Measurements from ENCODE around the gene COL4A4.

Gene COL4A4

DNA sequence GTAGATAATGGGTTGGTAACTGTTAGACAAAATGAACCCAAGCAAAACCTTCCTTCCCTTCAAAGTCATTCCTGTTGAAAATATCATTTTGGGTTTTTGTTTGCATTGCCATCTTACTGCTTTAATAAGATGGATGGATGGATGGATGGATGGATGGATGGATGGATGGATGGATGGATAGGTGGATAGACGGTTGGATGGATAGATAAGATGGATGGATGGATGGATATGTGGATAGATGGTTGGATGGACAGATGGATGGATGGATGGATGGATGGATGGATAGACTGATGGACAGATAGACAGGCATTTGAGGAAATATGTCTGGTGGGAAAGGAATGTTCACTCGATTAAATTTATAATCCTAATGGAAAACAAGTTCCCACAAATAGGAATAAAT is 133.2 kb downstream of the COL4A4 start:
- no peaks in the 10 kb centered on the region for H3K9me3 ChIP-seq (ENCODE audit: low read length)
- H3K27me3 ChIP-seq (ENCODE audit: insufficient read depth, low read length), result no peaks in the 10 kb centered on the region
- peaks cover 4% of the 10 kb centered on the region for H3K4me1 ChIP-seq (ENCODE audit: insufficient read depth, low read length)
- H3K4me3 ChIP-seq (ENCODE audit: low read length), result no peak overlapping the region
- H3K36me3 ChIP-seq (ENCODE audit: insufficient read depth, low read length), result no peaks in the 10 kb centered on the region
- no peak overlapping the region for H2AFZ ChIP-seq (ENCODE audit: low read depth, low read length)

DNA sequence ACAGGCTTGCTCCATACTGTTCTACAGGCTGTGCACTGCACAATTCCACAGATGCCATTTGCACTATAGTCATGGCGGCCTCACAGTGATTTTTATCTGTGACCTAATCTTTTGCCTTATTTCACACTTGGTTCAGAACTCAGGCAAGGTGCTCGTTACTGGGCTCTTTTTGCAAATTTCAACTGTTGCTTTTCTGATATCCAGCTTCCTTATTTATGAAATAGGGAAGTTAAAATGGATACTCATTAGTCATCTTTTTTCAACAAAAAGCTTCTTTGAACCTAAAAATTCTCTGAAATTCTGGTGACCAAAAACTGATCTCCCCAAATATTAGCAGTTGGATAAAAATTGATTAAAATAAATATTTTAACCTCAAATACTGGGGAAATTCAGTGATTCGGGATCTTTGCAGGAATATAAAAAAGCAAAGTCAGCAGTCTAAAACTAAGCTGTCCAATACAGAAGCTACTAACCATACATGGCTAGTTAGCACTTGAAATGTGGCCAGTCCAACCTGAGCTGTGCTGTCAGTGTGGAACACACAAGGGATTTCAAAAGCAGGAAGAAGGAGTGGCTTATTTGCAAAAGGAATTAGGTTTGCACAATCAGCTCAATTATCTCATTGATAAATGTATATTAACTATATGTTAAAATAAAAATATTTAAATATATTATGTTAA is 134.4 kb downstream of the COL4A4 start:
- Histone ChIP-seq H3K36me3 (ENCODE audit: insufficient read depth, low read length) (no peaks in the 10 kb centered on the region), H3K4me1 (ENCODE audit: insufficient read depth, low read length) (no peaks in the 10 kb centered on the region), H3K9me3 (ENCODE audit: low read length) (no peaks in the 10 kb centered on the region), H3K27me3 (ENCODE audit: insufficient read depth, low read length) (no peaks in the 10 kb centered on the region), H2AFZ (ENCODE audit: low read depth, low read length) (no peak overlapping the region), H3K4me3 (ENCODE audit: low read length) (no peak overlapping the region)

DNA sequence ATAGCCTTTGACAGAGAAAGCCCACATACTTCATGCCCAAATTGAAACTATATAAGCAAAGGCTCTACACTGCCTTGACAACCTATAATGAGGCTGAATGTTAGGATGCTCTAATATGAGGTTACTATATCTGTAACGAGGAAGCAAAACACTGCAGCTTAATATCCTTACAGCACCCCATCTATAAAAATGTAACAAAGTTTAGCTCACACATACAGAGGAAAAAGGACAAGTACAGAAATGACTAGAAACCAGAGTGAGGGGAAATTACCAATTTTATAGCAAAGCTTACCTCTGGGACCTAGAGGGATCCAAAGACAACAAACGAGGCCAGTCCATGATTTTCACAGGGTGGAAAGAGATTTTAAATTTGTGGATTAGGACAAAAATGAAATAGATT is 138.5 kb downstream of the COL4A4 start:
- Histone ChIP-seq H3K27me3 (ENCODE audit: insufficient read depth, low read length) (no peaks in the 10 kb centered on the region), H3K4me3 (ENCODE audit: low read length) (no peak overlapping the region), H3K9me3 (ENCODE audit: low read length) (no peaks in the 10 kb centered on the region), H3K4me1 (ENCODE audit: insufficient read depth, low read length) (no peaks in the 10 kb centered on the region), H3K36me3 (ENCODE audit: insufficient read depth, low read length) (no peaks in the 10 kb centered on the region), H2AFZ (ENCODE audit: low read depth, low read length) (no peak overlapping the region)

DNA sequence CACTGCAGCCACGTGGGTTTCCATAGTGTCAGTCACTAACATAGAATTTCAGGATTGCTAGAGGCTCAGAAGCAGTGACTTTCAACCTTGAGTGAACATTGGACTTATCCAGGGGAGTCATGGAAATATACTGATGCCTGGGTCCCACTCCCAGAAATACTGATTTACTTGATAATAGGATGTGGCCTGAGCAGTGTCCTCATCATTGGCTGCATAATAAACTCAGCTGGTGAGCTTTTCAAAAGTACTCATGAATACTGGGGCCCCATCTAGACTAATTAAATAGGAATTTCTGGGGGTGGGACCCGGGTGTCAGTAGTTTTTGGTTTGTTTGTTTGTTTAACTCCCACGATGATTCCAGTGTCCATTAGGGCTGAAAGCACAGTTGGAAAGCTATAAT is 141.4 kb downstream of the COL4A4 start:
- no peaks in the 10 kb centered on the region for H3K9me3 ChIP-seq (ENCODE audit: low read length)
- no peak overlapping the region for H3K4me3 ChIP-seq (ENCODE audit: low read length)
- H3K27me3 ChIP-seq (ENCODE audit: insufficient read depth, low read length), result no peaks in the 10 kb centered on the region
- no peaks in the 10 kb centered on the region for H3K4me1 ChIP-seq (ENCODE audit: insufficient read depth, low read length)
- H2AFZ ChIP-seq (ENCODE audit: low read depth, low read length), result no peak overlapping the region
- H3K36me3 ChIP-seq (ENCODE audit: insufficient read depth, low read length), result no peaks in the 10 kb centered on the region

DNA sequence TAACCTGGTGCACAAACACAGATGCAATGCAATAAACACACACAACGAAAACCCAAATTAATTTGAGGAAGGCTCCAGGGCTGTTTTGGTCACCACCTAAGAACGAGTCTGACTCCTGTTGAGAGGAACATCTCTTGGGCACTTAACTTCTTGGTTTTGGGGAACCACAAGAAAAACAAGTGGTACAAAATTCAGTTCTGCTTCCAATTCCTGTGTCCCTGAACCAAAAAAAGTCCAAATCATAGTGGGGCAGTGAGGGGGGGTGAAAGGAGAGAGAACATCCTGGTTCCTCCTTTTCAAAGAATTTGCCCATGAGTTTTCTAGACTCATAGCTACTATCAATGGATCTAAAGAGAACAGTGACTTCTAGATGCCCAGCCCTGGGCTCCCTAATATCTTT is 143.6 kb downstream of the COL4A4 start:
- Histone ChIP-seq H3K9me3 (ENCODE audit: low read length) (no peaks in the 10 kb centered on the region), H3K36me3 (ENCODE audit: insufficient read depth, low read length) (no peaks in the 10 kb centered on the region), H2AFZ (ENCODE audit: low read depth, low read length) (no peak overlapping the region), H3K27me3 (ENCODE audit: insufficient read depth, low read length) (no peaks in the 10 kb centered on the region), H3K4me1 (ENCODE audit: insufficient read depth, low read length) (no peaks in the 10 kb centered on the region), H3K4me3 (ENCODE audit: low read length) (no peak overlapping the region)

DNA sequence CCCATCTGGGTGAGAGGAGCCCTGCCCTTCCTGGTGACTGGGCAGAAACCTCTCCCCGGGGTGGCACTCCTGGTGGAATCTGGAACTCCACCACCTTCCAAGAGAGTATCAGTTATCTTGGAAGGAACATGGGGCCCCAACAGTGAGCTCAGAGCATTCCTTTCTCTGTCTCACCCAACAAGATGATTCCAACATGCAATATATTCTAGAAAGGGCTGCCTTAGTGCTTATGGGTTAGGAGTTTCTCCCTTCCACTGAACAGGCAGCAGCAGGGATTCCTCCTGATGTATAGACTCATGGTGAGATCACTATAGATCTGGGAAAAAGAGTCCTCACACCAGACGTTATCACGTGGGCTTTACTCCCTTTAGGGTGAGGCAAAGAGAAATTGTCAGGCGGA is 147.1 kb downstream of the COL4A4 start:
- Histone ChIP-seq H2AFZ (ENCODE audit: low read depth, low read length) (no peak overlapping the region), H3K36me3 (ENCODE audit: insufficient read depth, low read length) (no peaks in the 10 kb centered on the region), H3K9me3 (ENCODE audit: low read length) (no peaks in the 10 kb centered on the region), H3K4me1 (ENCODE audit: insufficient read depth, low read length) (no peaks in the 10 kb centered on the region), H3K4me3 (ENCODE audit: low read length) (no peak overlapping the region), H3K27me3 (ENCODE audit: insufficient read depth, low read length) (no peaks in the 10 kb centered on the region)

DNA sequence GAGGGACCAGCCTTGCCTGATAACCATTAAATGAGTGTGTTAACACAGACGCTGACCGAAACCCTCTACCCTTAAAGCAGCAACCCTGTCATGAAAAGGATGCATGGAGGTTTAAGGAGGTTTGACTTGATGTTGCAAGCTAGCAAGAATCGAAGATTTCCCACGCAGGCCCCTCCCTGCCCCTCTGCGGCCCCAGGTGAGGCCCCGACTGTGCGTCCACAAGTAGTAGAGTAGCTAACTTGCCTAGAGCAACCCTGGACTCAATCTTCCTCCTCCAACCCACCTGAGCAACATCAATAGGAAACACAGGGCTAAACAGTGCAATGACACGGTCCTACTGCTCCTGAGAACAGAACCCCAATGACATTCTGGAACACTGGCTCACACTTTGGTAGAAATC is 150.1 kb downstream of the COL4A4 start:
- no peaks in the 10 kb centered on the region for H3K27me3 ChIP-seq (ENCODE audit: insufficient read depth, low read length)
- no peaks in the 10 kb centered on the region for H3K9me3 ChIP-seq (ENCODE audit: low read length)
- no peak overlapping the region for H3K4me3 ChIP-seq (ENCODE audit: low read length)
- no peak overlapping the region for H2AFZ ChIP-seq (ENCODE audit: low read depth, low read length)
- H3K4me1 ChIP-seq (ENCODE audit: insufficient read depth, low read length), result no peaks in the 10 kb centered on the region
- H3K36me3 ChIP-seq (ENCODE audit: insufficient read depth, low read length), result no peaks in the 10 kb centered on the region

DNA sequence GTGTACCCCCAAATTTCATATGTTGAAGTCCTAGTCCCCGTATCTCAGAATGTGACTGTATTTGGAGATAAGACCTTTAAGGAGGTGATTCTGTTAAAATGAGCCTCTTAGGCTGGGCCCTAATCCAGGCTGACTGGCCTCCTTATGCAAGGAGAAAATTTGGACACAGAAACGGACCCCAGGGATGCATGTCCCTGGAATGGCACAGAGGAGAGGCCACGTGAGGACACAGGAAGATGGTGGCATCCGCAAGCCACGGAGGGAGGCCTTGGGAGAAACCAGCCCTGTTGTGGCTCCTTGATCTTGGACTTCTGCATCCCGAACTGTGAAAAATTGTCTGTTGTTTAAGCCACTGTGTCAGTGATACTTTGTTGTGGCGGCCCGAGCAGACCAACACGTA is 150.7 kb downstream of the COL4A4 start:
- no peak overlapping the region for H3K4me3 ChIP-seq (ENCODE audit: low read length)
- no peaks in the 10 kb centered on the region for H3K4me1 ChIP-seq (ENCODE audit: insufficient read depth, low read length)
- no peak overlapping the region for H2AFZ ChIP-seq (ENCODE audit: low read depth, low read length)
- H3K36me3 ChIP-seq (ENCODE audit: insufficient read depth, low read length), result no peaks in the 10 kb centered on the region
- no peaks in the 10 kb centered on the region for H3K27me3 ChIP-seq (ENCODE audit: insufficient read depth, low read length)
- H3K9me3 ChIP-seq (ENCODE audit: low read length), result no peaks in the 10 kb centered on the region

DNA sequence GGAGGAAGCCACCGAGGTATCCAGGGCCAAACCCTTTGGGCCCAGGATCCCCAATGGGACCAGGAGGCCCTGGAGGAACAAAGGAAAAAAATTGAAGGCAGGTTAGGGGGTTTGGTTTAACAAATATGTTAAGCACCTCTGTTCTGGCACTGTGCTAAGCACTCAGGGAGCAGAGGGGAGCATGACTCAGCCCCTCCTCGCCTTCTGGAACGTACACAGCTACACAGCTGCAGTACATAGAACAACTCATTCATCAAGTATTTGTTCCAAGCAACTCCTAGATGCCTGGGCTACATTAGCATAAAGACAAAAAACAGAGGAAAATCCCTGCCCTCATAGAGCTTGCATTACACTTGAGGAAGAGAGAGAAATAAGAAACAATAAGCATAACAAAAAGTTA is 153.6 kb downstream of the COL4A4 start:
- H3K9me3 ChIP-seq (ENCODE audit: low read length), result no peaks in the 10 kb centered on the region
- H3K4me1 ChIP-seq (ENCODE audit: insufficient read depth, low read length), result peaks cover 6% of the 10 kb centered on the region
- no peaks in the 10 kb centered on the region for H3K27me3 ChIP-seq (ENCODE audit: insufficient read depth, low read length)
- no peak overlapping the region for H2AFZ ChIP-seq (ENCODE audit: low read depth, low read length)
- H3K36me3 ChIP-seq (ENCODE audit: insufficient read depth, low read length), result no peaks in the 10 kb centered on the region
- no peak overlapping the region for H3K4me3 ChIP-seq (ENCODE audit: low read length)

DNA sequence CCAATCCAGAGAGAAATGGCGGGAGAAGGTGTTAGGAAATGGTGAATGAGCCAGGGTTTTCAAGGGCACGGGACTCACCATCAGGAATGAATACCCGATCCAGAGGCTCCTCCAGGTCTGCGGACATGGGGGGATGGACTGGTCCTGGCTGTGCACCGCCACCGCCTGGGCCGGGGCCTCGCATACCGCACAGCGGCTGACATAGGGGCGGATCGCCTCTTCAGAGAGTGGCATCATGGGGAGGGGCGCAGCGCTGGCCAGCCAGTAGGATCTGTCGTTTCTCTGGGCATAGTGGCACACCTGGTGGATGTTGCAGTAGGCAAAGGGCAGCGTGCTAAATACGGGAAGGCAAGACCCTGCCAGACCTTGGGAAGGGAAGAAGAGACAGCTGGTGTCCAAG is 156.1 kb downstream of the COL4A4 start:
- H3K4me1 ChIP-seq (ENCODE audit: insufficient read depth, low read length), result peaks cover 6% of the 10 kb centered on the region
- no peaks in the 10 kb centered on the region for H3K9me3 ChIP-seq (ENCODE audit: low read length)
- no peak overlapping the region for H3K4me3 ChIP-seq (ENCODE audit: low read length)
- no peaks in the 10 kb centered on the region for H3K27me3 ChIP-seq (ENCODE audit: insufficient read depth, low read length)
- H2AFZ ChIP-seq (ENCODE audit: low read depth, low read length), result no peak overlapping the region
- H3K36me3 ChIP-seq (ENCODE audit: insufficient read depth, low read length), result no peaks in the 10 kb centered on the region

DNA sequence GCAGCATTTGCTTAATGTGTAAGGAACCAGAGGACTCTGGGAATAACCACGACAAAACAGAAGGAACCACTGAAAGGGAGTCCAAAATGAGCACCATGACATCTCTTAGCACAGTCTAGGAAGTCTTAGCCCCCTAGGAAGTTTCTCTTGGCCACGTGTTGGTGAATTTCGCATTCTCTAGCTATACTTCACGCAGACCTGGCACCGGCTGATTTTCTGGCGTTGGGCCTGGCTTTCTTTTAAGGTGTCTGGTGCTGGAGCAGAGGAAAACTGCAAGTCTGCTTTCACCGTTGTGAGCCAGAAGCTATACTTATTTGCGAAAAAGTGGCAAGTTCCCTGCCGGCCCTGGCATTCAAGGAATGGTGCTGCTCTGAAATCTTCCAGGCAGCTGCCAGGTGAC is 156.9 kb downstream of the COL4A4 start:
- no peak overlapping the region for H3K4me3 ChIP-seq (ENCODE audit: low read length)
- H2AFZ ChIP-seq (ENCODE audit: low read depth, low read length), result no peak overlapping the region
- peaks cover 6% of the 10 kb centered on the region for H3K4me1 ChIP-seq (ENCODE audit: insufficient read depth, low read length)
- H3K27me3 ChIP-seq (ENCODE audit: insufficient read depth, low read length), result no peaks in the 10 kb centered on the region
- no peaks in the 10 kb centered on the region for H3K36me3 ChIP-seq (ENCODE audit: insufficient read depth, low read length)
- H3K9me3 ChIP-seq (ENCODE audit: low read length), result no peaks in the 10 kb centered on the region

DNA sequence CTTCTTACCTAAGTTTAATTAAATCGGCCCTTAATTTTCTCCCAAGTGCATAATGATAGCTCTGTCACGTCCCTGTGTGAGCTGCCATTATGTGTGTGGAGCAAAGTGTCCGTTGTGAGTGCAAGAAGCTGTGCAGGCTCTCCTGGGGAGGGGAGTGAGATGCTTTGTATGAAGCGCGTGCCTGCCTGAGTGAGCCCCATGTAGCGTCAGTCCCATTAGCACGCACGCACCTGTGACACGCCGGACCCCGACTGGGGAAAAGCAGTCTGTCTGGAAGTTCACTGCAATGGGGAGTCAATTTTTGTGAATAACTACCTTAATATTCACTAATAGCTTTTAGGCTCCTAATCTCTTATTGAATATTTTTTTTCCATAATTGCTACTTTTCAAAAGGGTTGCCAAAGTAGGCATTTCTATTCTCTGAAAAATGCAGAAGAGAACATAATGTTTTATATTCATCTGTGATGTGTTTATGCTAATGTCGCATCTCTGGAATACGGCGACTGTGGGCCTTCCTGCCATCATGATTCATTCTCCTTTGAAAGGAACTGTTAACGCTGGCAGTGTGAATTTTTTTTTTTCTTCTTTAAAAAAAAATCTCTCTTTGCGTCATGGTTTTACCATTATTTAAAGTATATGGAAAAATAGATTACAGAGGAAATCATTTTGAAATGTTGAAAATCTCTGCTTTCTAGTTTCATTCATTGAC is 157.7 kb downstream of the COL4A4 start:
- H3K4me3 ChIP-seq (ENCODE audit: low read length), result no peak overlapping the region

DNA sequence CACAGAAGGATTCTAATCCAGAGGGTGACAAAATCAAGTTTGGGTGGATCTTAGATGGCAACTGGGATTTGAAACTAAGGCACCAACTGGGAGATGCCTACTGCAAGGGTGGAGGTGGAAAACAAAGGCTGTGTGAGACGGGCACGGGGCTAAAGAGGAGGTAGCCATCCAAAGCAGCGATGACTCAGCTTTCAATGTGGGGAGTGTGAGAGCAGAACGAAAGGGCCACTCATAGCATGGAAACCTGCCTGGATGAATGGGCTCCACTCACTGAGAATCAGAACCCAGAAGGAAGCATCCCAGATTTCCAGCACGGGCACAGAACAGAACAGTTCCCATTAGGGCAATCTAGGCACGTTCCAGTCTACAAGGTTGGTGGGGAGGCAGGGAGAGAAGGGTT is 159.5 kb downstream of the COL4A4 start:
- Histone ChIP-seq H2AFZ (ENCODE audit: low read depth, low read length) (no peak overlapping the region), H3K4me3 (ENCODE audit: low read length) (no peak overlapping the region), H3K9me3 (ENCODE audit: low read length) (no peaks in the 10 kb centered on the region), H3K27me3 (ENCODE audit: insufficient read depth, low read length) (no peaks in the 10 kb centered on the region), H3K36me3 (ENCODE audit: insufficient read depth, low read length) (no peaks in the 10 kb centered on the region), H3K4me1 (ENCODE audit: insufficient read depth, low read length) (peaks cover 6% of the 10 kb centered on the region)

More for the DNA sequence above, 157.7 kb downstream of the COL4A4 start:
- H2AFZ ChIP-seq (ENCODE audit: low read depth, low read length), result no peak overlapping the region
- peaks cover 6% of the 10 kb centered on the region for H3K4me1 ChIP-seq (ENCODE audit: insufficient read depth, low read length)
- H3K9me3 ChIP-seq (ENCODE audit: low read length), result no peaks in the 10 kb centered on the region
- H3K27me3 ChIP-seq (ENCODE audit: insufficient read depth, low read length), result no peaks in the 10 kb centered on the region
- H3K36me3 ChIP-seq (ENCODE audit: insufficient read depth, low read length), result no peaks in the 10 kb centered on the region

DNA sequence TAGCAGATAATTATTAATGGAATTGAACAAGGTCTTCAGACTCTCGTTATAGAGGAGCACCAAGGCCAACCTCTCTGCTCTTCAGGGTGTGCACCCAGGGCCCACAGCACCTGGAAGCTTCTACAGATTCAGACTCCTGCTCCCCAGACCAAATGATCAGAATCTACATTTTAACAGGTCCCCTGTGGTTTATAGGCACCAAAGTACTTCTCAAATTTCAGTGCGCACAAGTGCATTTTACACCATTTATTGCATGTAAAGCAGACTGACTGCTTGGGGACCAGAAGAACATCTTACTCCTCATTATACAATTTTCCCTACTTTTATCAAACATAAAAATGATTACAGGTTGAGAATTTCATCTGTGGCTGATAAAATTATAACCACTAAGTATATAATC is 163.9 kb downstream of the COL4A4 start:
- H3K9me3 ChIP-seq (ENCODE audit: low read length), result no peaks in the 10 kb centered on the region
- H2AFZ ChIP-seq (ENCODE audit: low read depth, low read length), result no peak overlapping the region
- no peaks in the 10 kb centered on the region for H3K27me3 ChIP-seq (ENCODE audit: insufficient read depth, low read length)
- no peaks in the 10 kb centered on the region for H3K4me1 ChIP-seq (ENCODE audit: insufficient read depth, low read length)
- no peak overlapping the region for H3K4me3 ChIP-seq (ENCODE audit: low read length)
- H3K36me3 ChIP-seq (ENCODE audit: insufficient read depth, low read length), result peaks cover 8% of the 10 kb centered on the region

Measured in neuron (in vitro differentiated cells).